Effector memory CD8-positive, alpha-beta T cell (primary cell): ENCODE results near the gene SHANK1.
A peak's percentile ranks its signal among the peaks of the same experiment; 100 is the strongest.
"Not testable (repeated sequence)": the region's sequence is repeated elsewhere in the genome, so short reads cannot be mapped to it uniquely, and the experiment has no call there.

Experiments used
- ATAC-seq: fragments of 150-1000 bp; cut with Tn5 transposase; replicated peaks from 2 replicates; pipeline ENCODE4 v1.10.0; 2021; ENCODE audit warnings: mild to moderate bottlenecking, moderate library complexity
- DNase-seq, 3 experiments: peaks; one replicate each; pipeline ENCODE4 v3.0.0; 2021
- H3K27ac Mint-ChIP-seq, 2 donors: one replicate each; pipeline ENCODE4 v1.8.0; 2022; ENCODE audit warnings: mild to moderate bottlenecking in 2 of 2, mixed read lengths in 2 of 2, moderate library complexity in 2 of 2
- H3K27me3 Mint-ChIP-seq, 2 donors: one replicate each; pipeline ENCODE4 v1.8.0; 2022; ENCODE audit warnings: mixed read lengths in 2 of 2
- H3K36me3 Mint-ChIP-seq: one replicate; pipeline ENCODE4 v1.8.0; 2022; ENCODE audit warnings: mild to moderate bottlenecking, moderate library complexity, mixed read lengths; ENCODE audit not compliant: insufficient read depth
- H3K4me1 Mint-ChIP-seq, 2 donors: one replicate each; pipeline ENCODE4 v1.8.0; 2022; ENCODE audit warnings: low read depth in 2 of 2, mixed read lengths in 2 of 2
- H3K4me3 Mint-ChIP-seq, 2 donors: one replicate each; pipeline ENCODE4 v1.8.0; 2022; ENCODE audit warnings: mild to moderate bottlenecking in 2 of 2, mixed read lengths in 2 of 2, moderate library complexity in 2 of 2
- H3K9me3 Mint-ChIP-seq, 2 donors: one replicate each; pipeline ENCODE4 v1.8.0; 2022; ENCODE audit warnings: mixed read lengths in 2 of 2
- total RNA-seq, 9 experiments: gene quantifications; one replicate each; lab custom pipeline; 2026; lab: John Stamatoyannopoulos, UW

SHANK1 gene
- 0 to 0.21 (median 0) reads per million in 9 experiments for total RNA-seq

DNA sequence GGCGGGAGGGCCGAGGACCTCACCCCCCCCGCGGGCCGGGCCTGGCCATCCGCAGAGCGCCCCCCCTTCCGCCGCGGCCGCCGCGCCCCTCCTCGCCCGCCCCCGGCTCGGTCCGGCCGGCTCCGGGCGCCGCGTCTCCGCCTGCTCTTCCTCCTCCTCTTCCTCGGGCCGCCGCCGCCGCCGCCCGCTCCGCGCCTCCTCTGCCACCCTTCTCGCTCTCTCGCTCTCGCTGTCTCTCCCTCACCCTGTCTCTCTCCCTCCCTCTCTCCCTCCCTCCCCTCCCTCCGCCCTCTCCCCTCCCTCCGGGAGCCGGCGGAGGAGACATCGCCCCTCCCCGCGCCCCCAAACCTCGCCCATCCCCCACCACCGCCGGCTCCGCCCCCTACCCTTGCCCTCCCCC is at the start of gene SHANK1:
Gene SHANK1 (minus strand): TSS at position 237 of the 400 bp plus-strand sequence. CDS start 2,883 bp downstream, outside the sequence.
- peak within 1 kb of the TSS; percentile 55 to 56 for H3K4me3 Mint-ChIP-seq
- H3K4me1 Mint-ChIP-seq, result peaks cover 7 to 14% of the 10 kb centered on the region in 2 donors
- ATAC-seq (no peak), DNase-seq (no peak)
- H3K36me3 Mint-ChIP-seq, result peaks cover 3% of the 10 kb centered on the region
- H3K9me3 Mint-ChIP-seq, result peaks cover 0 to 3% of the 10 kb centered on the region in 2 donors
- peak within 1 kb of the TSS in 1 of 2 donors; percentile 24 for H3K27ac Mint-ChIP-seq
- H3K27me3 Mint-ChIP-seq, result peaks cover 78 to 87% of the 10 kb centered on the region in 2 donors

DNA sequence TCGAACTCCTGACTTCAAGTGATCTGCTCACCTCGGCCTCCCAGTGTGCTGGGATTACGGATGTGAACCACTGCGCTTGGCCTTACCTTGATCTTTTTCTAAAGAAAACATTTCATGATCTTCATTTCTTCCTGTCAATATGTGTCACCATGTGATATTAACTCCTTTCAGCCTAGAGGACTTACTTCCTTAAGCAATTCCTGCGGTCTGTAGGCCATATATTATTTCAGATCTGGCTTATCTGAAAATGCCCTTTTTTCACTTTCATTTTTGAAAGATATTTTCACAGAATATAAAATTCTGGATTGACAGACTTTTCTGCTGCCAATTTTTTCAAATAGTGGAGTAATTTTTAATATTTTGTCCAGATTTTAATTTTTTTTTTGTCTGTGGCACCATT is 48.7 kb upstream of the SHANK1 start:
- Mint-ChIP-seq H3K9me3 (no peaks in the 10 kb centered on the region), H3K27ac (no peak overlapping the region), H3K36me3 (no peaks in the 10 kb centered on the region), H3K27me3 (peaks cover 32 to 61% of the 10 kb centered on the region in 2 donors), H3K4me3 (no peak overlapping the region), H3K4me1 (no peaks in the 10 kb centered on the region)
- DNase-seq, result no peak
- no peak for ATAC-seq

DNA sequence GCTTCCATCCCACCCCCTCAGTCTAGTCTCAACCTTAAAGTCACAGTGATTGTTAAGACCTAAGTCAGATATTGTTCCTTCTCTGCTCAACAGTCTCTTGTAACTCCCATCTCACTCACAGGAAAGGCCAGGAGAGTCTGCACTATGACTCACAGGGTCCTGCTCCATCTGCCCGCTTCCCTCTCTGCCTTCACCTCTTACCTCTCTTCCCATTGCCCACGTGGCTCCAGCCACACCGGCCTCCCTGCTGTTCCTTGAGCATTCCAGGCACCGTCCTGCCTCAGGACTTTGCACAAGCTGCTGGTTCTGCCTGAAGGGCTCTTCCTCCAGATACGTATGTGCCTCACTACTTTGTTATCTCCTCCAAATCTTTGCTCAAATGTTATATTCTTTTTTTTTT is 47.7 kb upstream of the SHANK1 start:
- not testable (repeated sequence) for H3K36me3 Mint-ChIP-seq, H3K9me3 Mint-ChIP-seq, H3K4me1 Mint-ChIP-seq, ATAC-seq, H3K27ac Mint-ChIP-seq, H3K4me3 Mint-ChIP-seq, DNase-seq
- peaks cover 32 to 59% of the 10 kb centered on the region in 2 donors for H3K27me3 Mint-ChIP-seq

DNA sequence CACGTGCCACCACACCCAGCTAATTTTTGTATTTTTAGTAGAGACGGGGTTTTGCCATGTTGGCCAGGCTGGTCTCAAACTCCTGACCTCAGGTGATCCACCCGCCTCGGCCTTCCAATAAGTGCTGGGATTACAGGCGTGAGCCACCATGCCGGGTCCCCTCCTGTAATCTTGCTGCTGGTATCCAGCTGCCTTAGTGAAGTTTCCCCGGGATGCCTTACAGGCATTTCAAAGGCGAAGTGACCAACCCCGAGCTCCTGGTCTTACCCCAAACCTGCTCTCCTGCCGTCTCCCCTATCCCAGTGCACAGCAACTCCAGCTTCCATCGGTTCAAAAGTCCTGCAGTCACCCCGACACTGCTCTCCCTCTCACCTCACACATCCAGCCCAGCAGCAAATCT is 47.1 kb upstream of the SHANK1 start:
- H3K4me3 Mint-ChIP-seq, H3K36me3 Mint-ChIP-seq, DNase-seq, H3K27ac Mint-ChIP-seq, H3K9me3 Mint-ChIP-seq, ATAC-seq, H3K4me1 Mint-ChIP-seq: not testable (repeated sequence)
- H3K27me3 Mint-ChIP-seq, result peaks cover 32 to 59% of the 10 kb centered on the region in 2 donors

DNA sequence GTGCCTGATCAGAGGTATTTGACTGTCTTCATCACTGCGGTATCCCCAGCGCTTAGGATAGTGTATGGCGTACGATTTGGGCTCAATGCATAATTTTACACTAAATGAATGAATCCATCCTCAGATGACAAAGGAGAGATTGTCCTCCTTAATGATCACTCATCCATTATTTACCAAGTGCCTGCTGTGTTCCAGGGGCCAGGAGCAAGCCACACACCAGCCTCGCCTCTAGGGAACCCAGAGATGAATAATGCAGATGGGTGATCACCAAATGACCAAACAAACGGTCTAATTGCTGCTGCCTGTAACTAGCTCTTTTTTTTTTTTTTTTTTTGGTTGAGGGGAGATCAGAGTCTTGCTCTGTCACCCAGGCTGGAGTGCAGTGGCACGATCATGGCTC is 44.8 kb upstream of the SHANK1 start:
- Mint-ChIP-seq H3K36me3 (no peaks in the 10 kb centered on the region), H3K27ac (no peak overlapping the region), H3K4me1 (no peaks in the 10 kb centered on the region), H3K27me3 (peaks cover 25 to 56% of the 10 kb centered on the region in 2 donors), H3K9me3 (no peaks in the 10 kb centered on the region), H3K4me3 (no peak overlapping the region)
- DNase-seq (no peak), ATAC-seq (no peak)

DNA sequence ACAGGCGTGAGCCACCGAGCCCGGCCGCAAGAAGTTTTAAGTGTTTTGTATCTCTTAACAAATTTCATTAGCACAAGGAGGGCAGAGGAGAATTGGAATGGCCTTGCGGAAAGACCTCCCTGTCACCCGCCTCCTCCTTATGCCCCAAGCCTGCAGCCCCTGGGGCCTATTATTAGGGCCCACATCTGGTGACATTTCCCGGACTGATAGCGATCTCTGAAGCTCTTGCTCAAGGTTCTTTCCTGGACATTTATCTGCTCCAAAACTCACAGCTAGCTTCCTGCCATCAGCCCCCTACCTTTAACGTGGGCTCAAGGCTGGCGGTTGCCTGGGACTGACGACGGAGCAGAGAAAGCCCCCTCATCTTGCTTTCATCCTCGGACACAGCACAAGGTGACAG is 43.9 kb upstream of the SHANK1 start:
- ATAC-seq, H3K36me3 Mint-ChIP-seq: not testable (repeated sequence)

DNA sequence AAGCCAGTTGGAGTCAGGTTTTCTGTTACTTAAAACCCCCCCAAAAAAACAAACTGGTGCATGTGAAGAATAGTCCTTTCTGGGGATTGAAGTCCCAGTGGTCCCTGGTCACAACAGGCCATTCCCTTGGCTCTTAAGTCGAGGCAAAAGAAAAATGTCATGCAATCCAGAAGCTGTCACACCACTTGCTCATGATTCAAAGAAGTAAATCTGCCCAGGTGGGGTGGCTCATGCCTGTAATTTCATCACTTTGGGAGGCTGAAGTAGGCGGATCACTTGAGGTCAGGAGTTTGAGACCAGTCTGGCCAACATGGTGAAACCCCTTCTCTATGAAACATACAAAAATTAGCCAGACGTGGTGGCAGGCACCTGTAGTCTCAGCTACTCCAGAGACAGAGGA is 41.9 kb upstream of the SHANK1 start:
- not testable (repeated sequence) for H3K4me3 Mint-ChIP-seq, H3K9me3 Mint-ChIP-seq, DNase-seq, ATAC-seq, H3K4me1 Mint-ChIP-seq, H3K36me3 Mint-ChIP-seq, H3K27ac Mint-ChIP-seq
- peaks cover 11 to 48% of the 10 kb centered on the region in 2 donors for H3K27me3 Mint-ChIP-seq

More for the DNA sequence above, 43.9 kb upstream of the SHANK1 start:
- DNase-seq, H3K27ac Mint-ChIP-seq, H3K4me3 Mint-ChIP-seq, H3K4me1 Mint-ChIP-seq, H3K9me3 Mint-ChIP-seq: not testable (repeated sequence)
- peaks cover 25 to 60% of the 10 kb centered on the region in 2 donors for H3K27me3 Mint-ChIP-seq

DNA sequence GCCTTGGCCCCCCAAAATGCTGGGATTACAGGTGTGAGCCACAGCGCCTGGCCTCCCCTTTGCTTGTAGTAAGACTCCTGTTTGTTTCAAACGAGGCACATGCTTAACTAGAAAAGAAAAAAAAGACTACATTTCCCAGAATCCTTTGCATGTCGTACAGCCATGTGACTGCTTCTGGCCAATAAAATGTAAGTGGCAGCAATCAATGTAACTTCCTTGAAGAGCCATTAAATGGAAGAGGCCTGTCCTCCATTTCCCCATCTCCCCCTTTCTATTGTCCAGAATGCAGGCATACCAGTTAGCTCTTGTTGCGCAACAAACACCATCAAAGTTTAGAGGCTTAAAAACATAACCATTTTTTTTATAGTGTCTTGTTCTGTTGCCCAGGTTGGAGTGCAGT is 40.3 kb upstream of the SHANK1 start:
- DNase-seq (no peak), ATAC-seq (no peak)
- no peaks in the 10 kb centered on the region for H3K36me3 Mint-ChIP-seq
- H3K4me1 Mint-ChIP-seq, result no peaks in the 10 kb centered on the region
- H3K27me3 Mint-ChIP-seq, result peaks cover 16 to 45% of the 10 kb centered on the region in 2 donors
- H3K4me3 Mint-ChIP-seq, result no peak overlapping the region
- no peak overlapping the region for H3K27ac Mint-ChIP-seq
- no peaks in the 10 kb centered on the region for H3K9me3 Mint-ChIP-seq

DNA sequence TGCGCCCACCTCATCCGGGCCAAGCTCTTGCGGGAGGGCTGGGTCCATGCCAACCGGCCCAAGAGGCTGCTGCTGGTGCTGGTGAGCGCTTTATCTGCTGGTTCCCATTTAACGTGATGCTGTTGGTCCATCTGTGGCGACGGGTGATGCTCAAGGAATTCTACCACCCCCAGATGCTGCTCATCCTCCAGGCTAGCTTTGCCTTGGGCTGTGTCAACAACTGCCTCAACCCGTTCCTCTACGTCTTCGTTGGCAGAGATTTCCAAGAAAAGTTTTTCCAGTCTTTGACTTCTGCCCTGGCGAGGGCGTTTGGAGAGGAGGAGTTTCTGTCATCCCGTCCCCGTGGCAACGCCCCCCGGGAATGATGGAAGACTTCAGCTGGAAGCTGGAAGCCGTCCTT is 39.5 kb upstream of the SHANK1 start:
- H3K27ac Mint-ChIP-seq, H3K9me3 Mint-ChIP-seq, H3K4me1 Mint-ChIP-seq, DNase-seq, H3K4me3 Mint-ChIP-seq, H3K36me3 Mint-ChIP-seq, ATAC-seq: not testable (repeated sequence)
- H3K27me3 Mint-ChIP-seq, result peaks cover 18 to 45% of the 10 kb centered on the region in 2 donors

DNA sequence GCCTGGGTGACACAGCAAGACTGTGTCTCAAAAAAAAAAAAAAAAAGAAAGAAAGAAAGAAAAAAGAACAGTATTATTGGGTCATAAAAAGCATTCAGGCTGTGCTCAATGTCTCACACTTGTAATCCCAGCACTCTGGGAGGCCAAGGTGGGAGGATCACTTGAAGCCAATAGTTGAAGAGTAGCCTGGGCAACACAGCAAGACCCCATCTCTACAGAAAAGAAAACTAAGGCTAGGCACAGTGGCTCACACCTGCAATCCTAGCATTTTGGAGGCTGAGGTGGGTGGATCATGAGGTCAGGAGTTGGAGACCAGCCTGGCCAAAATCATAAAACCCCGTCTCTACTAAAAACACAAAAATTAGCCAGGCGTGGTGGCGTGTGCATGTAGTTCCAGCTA is 38.0 kb upstream of the SHANK1 start:
- ATAC-seq, DNase-seq, H3K4me1 Mint-ChIP-seq, H3K27ac Mint-ChIP-seq, H3K36me3 Mint-ChIP-seq, H3K4me3 Mint-ChIP-seq, H3K9me3 Mint-ChIP-seq: not testable (repeated sequence)
- peaks cover 24 to 54% of the 10 kb centered on the region in 2 donors for H3K27me3 Mint-ChIP-seq

DNA sequence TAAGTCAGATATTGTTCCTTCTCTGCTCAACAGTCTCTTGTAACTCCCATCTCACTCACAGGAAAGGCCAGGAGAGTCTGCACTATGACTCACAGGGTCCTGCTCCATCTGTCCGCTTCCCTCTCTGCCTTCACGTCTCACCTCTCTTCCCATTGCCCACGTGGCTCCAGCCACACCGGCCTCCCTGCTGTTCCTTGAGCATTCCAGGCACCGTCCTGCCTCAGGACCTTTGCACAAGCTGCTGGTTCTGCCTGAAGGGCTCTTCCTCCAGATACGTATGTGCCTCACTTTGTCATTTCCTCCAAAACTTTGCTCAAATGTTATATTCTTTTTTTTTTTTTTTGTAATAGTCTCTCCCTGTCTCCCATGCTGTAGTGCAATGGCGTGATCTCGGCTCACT is 36.6 kb upstream of the SHANK1 start:
- peaks cover 24 to 60% of the 10 kb centered on the region in 2 donors for H3K27me3 Mint-ChIP-seq
- not testable (repeated sequence) for H3K27ac Mint-ChIP-seq, H3K4me3 Mint-ChIP-seq, H3K9me3 Mint-ChIP-seq, DNase-seq, ATAC-seq, H3K36me3 Mint-ChIP-seq, H3K4me1 Mint-ChIP-seq

DNA sequence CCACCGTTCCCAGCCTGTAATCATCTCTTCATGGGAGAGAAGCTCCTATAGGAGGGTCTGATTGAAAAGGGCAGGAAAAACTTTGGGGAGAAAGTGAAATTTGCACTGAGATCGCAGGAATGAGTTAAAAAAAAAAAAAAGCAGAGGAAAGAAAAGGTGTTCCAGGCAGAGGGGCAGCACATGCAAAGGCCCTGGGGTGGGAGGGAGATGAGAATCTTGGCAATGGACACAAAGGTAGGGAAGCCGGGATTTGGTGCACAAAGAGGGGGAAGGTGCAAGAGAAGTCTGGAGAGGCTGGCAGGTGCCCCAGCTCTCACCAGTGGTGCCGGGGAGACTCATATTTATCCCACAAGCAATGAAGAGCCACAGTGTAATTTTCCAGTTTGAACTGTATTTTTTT is 34.3 kb upstream of the SHANK1 start:
- H3K27me3 Mint-ChIP-seq, result peaks cover 24 to 56% of the 10 kb centered on the region in 2 donors

DNA sequence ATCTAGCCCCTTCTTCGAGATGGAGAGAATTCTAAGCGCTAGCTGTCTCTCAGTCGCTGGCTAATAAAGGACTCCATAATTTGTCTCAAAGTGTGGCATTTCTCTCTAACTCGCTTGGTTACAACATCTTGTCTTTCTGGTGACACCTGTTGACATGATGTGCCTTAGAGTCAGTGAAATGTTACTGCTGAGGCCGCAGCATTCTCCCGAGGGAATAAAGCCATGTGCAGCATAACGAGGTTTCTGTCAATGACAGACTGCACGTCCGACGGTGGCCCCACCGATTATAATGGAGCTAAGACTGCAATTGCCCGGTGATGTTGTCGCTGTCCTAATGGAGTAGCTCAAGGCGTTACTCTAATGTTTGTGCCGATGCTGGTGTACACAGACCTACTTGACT is 30.4 kb upstream of the SHANK1 start:
- peaks cover 12 to 47% of the 10 kb centered on the region in 2 donors for H3K27me3 Mint-ChIP-seq
- no peak overlapping the region for H3K4me3 Mint-ChIP-seq
- no peaks in the 10 kb centered on the region for H3K4me1 Mint-ChIP-seq
- no peak overlapping the region for H3K27ac Mint-ChIP-seq
- ATAC-seq (no peak), DNase-seq (no peak)
- H3K9me3 Mint-ChIP-seq, result no peaks in the 10 kb centered on the region
- H3K36me3 Mint-ChIP-seq, result no peaks in the 10 kb centered on the region

More for the DNA sequence above, 34.3 kb upstream of the SHANK1 start:
- DNase-seq (no peak), ATAC-seq (no peak)
- Mint-ChIP-seq H3K4me3 (no peak overlapping the region), H3K27ac (no peak overlapping the region), H3K4me1 (no peaks in the 10 kb centered on the region), H3K9me3 (no peaks in the 10 kb centered on the region), H3K36me3 (no peaks in the 10 kb centered on the region)

DNA sequence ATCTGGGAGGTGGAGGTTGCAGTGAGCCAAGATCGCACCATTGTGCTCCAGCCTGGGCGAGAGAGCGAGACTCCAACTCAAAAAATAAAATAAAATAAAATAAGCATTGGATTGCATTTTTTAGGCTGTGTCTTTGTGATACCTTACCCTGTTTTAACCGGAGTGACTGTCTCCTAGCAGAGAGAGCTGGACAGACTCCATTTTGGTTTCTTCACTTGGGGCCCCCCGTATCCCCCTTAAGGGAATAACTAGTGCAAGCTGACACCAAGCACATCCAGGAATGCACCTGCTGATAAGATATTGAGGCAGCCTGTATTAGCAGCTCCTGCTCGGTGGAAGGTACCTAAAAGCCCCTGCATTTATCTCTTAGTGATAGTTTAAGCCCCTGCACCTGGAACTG is 29.9 kb upstream of the SHANK1 start:
- DNase-seq (no peak), ATAC-seq (no peak)
- Mint-ChIP-seq H3K4me1 (no peaks in the 10 kb centered on the region), H3K36me3 (no peaks in the 10 kb centered on the region), H3K4me3 (no peak overlapping the region), H3K27me3 (peaks cover 7 to 42% of the 10 kb centered on the region in 2 donors), H3K9me3 (no peaks in the 10 kb centered on the region), H3K27ac (no peak overlapping the region)

DNA sequence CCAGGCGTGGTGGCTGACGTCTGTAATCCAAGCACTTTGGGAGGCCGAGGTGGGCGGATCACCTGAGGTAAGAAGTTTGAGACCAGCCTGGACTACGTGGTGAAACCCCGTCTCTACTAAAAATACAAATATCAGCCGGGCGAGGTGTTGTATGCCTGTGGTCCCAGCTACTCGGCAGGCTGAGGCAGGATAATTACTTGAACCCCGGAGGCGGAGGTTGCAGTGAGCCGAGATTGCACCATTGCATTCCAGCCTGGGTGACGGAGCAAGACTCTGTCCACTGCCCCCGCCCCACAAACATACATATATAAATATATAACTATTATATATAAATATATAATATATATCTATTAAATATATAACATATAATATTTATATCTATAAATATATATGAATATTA is 27.5 kb upstream of the SHANK1 start:
- not testable (repeated sequence) for H3K9me3 Mint-ChIP-seq, H3K36me3 Mint-ChIP-seq, H3K4me1 Mint-ChIP-seq, ATAC-seq, H3K4me3 Mint-ChIP-seq, H3K27ac Mint-ChIP-seq, DNase-seq
- H3K27me3 Mint-ChIP-seq, result peaks cover 7 to 32% of the 10 kb centered on the region in 2 donors
